Body of pancreas (tissue), 4 donors: ENCODE measurements around the gene XCR1.

Source experiments
- CTCF ChIP-seq, 7 experiments: fragments of 450-650 bp in 4 of 7; fragments of 200-600 bp in 3 of 7; sonication (generic) in 3 of 7; IDR thresholded peaks; one replicate each; pipeline ENCODE4 v1.5.1; 2016 to 2019; ENCODE audit warnings: antibody characterized with exemption in 7 of 7
- POLR2A ChIP-seq, 3 donors: fragments of 450-650 bp; IDR thresholded peaks; one replicate each; pipeline ENCODE4 v1.6.1; 2016; ENCODE audit warnings: antibody characterized with exemption in 3 of 3, mild to moderate bottlenecking in 2 of 3

GRCh38 chr3:45997942-45998341, 29.3 kb downstream of the XCR1 start:
- TF ChIP-seq CTCF (IDR thresholded peaks at IDR 0.05) (no peak), POLR2A (IDR thresholded peaks at IDR 0.05) (no peak)
